ENCODE data around the gene NFIA.

Gene NFIA

DNA sequence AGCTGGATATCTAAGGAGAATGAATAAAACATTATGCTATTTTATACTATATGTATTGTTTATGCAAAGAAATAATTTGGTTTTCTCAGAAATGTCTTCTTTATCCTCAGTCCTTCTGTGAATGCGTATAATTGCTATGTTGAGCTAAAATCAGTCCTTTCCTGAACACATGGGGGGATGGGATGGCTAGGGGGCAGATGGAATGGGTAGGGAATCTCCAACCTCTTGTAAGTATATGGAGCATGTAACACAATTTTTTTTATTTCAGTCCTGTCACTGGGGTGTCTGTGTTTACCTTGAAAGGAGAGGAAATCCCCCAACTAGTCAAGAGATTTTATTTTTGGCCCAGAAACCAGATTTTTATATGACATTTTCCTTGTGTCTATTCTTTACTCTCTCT lies 291.8 kb downstream of the NFIA start:
- Histone ChIP-seq H3K4me3 (ENCODE audit: low read length, poor library complexity, severe bottlenecking) (no peak overlapping the region), H3K4me1 (ENCODE audit: insufficient read depth, low read length, poor library complexity, severe bottlenecking) (no peaks in the 10 kb centered on the region), H3K9ac (ENCODE audit: low read depth, low read length, poor library complexity, severe bottlenecking) (no peak overlapping the region), H3F3A (ENCODE audit: low read depth) (no peaks in the 10 kb centered on the region), H2AFZ (ENCODE audit: low read length) (no peak overlapping the region), H4K20me1 (ENCODE audit: insufficient read depth, low read length, poor library complexity, severe bottlenecking) (no peaks in the 10 kb centered on the region), H3K4me2 (ENCODE audit: low read depth, low read length, poor library complexity, severe bottlenecking) (no peak overlapping the region), H3K9me3 (ENCODE audit: insufficient read depth, low read depth, low read length) (no peaks in the 10 kb centered on the region), H3K36me3 (ENCODE audit: insufficient read depth, low read length) (no peaks in the 10 kb centered on the region), H3K79me2 (ENCODE audit: insufficient read depth, low read length) (no peaks in the 10 kb centered on the region), H3K9me2 (replicated peaks; ENCODE audit: low read depth, low read length) (no peaks in the 10 kb centered on the region), H3K27me3 (ENCODE audit: insufficient read depth, low read length, poor library complexity, severe bottlenecking) (no peaks in the 10 kb centered on the region)
- TF ChIP-seq, protein P1, sequence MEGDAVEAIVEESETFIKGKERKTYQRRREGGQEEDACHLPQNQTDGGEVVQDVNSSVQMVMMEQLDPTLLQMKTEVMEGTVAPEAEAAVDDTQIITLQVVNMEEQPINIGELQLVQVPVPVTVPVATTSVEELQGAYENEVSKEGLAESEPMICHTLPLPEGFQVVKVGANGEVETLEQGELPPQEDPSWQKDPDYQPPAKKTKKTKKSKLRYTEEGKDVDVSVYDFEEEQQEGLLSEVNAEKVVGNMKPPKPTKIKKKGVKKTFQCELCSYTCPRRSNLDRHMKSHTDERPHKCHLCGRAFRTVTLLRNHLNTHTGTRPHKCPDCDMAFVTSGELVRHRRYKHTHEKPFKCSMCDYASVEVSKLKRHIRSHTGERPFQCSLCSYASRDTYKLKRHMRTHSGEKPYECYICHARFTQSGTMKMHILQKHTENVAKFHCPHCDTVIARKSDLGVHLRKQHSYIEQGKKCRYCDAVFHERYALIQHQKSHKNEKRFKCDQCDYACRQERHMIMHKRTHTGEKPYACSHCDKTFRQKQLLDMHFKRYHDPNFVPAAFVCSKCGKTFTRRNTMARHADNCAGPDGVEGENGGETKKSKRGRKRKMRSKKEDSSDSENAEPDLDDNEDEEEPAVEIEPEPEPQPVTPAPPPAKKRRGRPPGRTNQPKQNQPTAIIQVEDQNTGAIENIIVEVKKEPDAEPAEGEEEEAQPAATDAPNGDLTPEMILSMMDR (conservative IDR thresholded peaks at IDR 0.05; ENCODE audit: low read length), result no peak
- TF ChIP-seq EZH2phosphoT487 (IDR thresholded peaks at IDR 0.05; ENCODE audit: borderline replicate concordance), result no peak

DNA sequence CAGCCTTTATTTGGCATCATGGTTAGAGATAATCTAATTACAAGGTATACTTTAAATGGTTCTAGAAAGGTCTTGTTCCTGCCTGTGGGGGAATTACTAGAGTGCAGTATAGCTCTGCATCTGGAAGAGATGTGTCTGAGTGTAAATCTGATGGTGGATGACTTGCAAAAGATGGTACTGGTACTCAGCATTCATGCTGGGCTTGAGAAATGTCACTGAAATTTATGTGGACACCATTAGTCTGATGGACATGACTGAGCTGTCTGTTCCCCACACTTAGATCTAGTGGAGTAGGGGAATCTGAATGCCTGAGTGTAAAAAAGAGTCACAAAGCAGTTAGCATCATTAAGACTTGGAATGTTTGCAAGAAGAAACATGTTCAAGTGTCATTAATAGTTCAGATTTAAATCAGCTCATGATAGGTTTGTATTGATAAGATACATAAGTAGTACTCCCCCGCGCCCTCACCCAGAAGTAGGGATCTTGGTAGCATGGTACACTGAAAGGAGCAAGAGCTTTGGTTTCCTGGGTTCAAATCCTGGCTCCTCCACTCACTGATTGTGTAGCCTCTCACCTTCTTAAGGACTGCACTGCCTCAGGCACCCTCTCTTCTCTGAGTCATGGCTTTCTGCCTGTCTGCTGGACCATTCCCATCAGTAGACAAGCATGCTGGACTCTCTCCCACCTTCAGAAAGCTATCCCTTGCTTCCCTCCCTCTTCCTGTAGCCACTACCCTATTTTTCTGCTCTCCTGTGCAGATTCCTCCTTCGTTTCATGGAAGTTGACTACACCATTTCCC lies 292.9 kb downstream of the NFIA start:
- Histone ChIP-seq H3K4me2 (ENCODE audit: low read depth, low read length, poor library complexity, severe bottlenecking) (no peak overlapping the region), H3K4me3 (ENCODE audit: low read length, poor library complexity, severe bottlenecking) (no peak overlapping the region), H4K20me1 (ENCODE audit: insufficient read depth, low read length, poor library complexity, severe bottlenecking) (no peaks in the 10 kb centered on the region), H3K4me1 (ENCODE audit: insufficient read depth, low read length, poor library complexity, severe bottlenecking) (no peaks in the 10 kb centered on the region), H2AFZ (ENCODE audit: low read length) (no peak overlapping the region), H3K9ac (ENCODE audit: low read depth, low read length, poor library complexity, severe bottlenecking) (no peak overlapping the region), H3K27me3 (ENCODE audit: insufficient read depth, low read length, poor library complexity, severe bottlenecking) (no peaks in the 10 kb centered on the region), H3K36me3 (ENCODE audit: insufficient read depth, low read length) (no peaks in the 10 kb centered on the region), H3K9me2 (replicated peaks; ENCODE audit: low read depth, low read length) (no peaks in the 10 kb centered on the region), H3F3A (ENCODE audit: low read depth) (no peaks in the 10 kb centered on the region), H3K9me3 (ENCODE audit: insufficient read depth, low read depth, low read length) (no peaks in the 10 kb centered on the region), H3K79me2 (ENCODE audit: insufficient read depth, low read length) (no peaks in the 10 kb centered on the region)
- no peak for TF ChIP-seq EZH2phosphoT487 (IDR thresholded peaks at IDR 0.05; ENCODE audit: borderline replicate concordance)
- TF ChIP-seq, protein P1 (conservative IDR thresholded peaks at IDR 0.05; ENCODE audit: low read length), result no peak

DNA sequence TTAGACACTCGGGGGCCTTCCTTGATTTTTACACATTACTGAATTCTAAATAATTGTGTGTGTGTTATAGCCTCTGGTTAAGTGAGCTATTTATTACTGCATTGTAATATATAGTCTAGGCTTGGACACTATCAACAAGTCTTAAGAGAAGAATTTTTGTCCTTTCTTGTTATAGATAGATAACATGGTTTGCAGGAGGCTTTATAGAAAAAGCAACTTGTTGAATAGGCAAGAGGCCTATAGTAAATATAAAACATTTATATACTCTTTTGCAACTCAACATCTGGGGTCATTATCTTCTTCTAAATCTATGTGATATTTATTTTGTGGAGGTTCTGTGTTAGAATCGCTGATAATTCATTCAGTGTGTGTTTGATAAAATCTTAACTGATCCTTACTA lies 293.8 kb downstream of the NFIA start:
- TF ChIP-seq, protein P1 (conservative IDR thresholded peaks at IDR 0.05; ENCODE audit: low read length), result no peak
- TF ChIP-seq EZH2phosphoT487 (IDR thresholded peaks at IDR 0.05; ENCODE audit: borderline replicate concordance), result no peak

More for the DNA sequence above, 293.8 kb downstream of the NFIA start:
- H4K20me1 ChIP-seq (ENCODE audit: insufficient read depth, low read length, poor library complexity, severe bottlenecking), result no peaks in the 10 kb centered on the region
- no peaks in the 10 kb centered on the region for H3K79me2 ChIP-seq (ENCODE audit: insufficient read depth, low read length)
- no peaks in the 10 kb centered on the region for H3K4me1 ChIP-seq (ENCODE audit: insufficient read depth, low read length, poor library complexity, severe bottlenecking)
- no peak overlapping the region for H3K4me2 ChIP-seq (ENCODE audit: low read depth, low read length, poor library complexity, severe bottlenecking)
- H3K36me3 ChIP-seq (ENCODE audit: insufficient read depth, low read length), result no peaks in the 10 kb centered on the region
- H3K4me3 ChIP-seq (ENCODE audit: low read length, poor library complexity, severe bottlenecking), result no peak overlapping the region
- H2AFZ ChIP-seq (ENCODE audit: low read length), result no peak overlapping the region
- H3K9ac ChIP-seq (ENCODE audit: low read depth, low read length, poor library complexity, severe bottlenecking), result no peak overlapping the region
- no peaks in the 10 kb centered on the region for H3K9me3 ChIP-seq (ENCODE audit: insufficient read depth, low read depth, low read length)
- no peaks in the 10 kb centered on the region for H3K27me3 ChIP-seq (ENCODE audit: insufficient read depth, low read length, poor library complexity, severe bottlenecking)
- H3F3A ChIP-seq (ENCODE audit: low read depth), result no peaks in the 10 kb centered on the region
- no peaks in the 10 kb centered on the region for H3K9me2 ChIP-seq (replicated peaks; ENCODE audit: low read depth, low read length)

Measured in Loucy (cell line).